AG09319 (cell line): ENCODE results near the gene GSS.

Experiments
- DNase-seq: peaks from one replicate; pipeline ENCODE4 v3.0.0-alpha.2; 2010; ENCODE audit warnings: low read depth; ENCODE audit errors: extremely low read depth
- CTCF ChIP-seq: IDR thresholded peaks from 2 replicates; pipeline ENCODE4 v1.5.1; 2011; ENCODE audit warnings: low read depth, mild to moderate bottlenecking, inconsistent platforms, low read length, moderate library complexity

GSS gene

GRCh38 chr20:34926581-34926980 is 29.0 kb downstream of the GSS start:
- TF ChIP-seq CTCF = no peak
- DNase-seq = no peak

GRCh38 chr20:34925981-34926380 is 29.6 kb downstream of the GSS start:
- DNase-seq = no peak
- TF ChIP-seq CTCF = no peak

DNA sequence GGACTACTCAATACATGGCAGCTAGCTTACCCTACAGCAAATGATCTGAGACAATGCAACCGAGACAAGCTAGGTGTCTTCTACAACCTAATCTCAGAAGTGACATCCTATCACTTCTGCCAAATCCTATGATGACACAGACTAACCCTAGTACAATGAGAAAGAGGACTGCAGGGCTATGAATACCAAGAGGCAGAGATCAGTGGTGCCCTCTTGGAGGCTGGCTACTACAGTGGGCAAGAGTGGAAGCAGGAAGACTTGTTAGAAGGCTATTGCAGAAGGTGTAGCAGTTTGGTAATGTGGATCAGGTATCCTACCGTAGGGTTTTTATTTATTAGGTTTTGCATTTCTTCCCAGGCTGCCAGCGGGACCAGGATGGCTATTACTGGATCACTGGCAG is 30.3 kb downstream of the GSS start:
- DNase-seq = no peak
- no peak for TF ChIP-seq CTCF

DNA sequence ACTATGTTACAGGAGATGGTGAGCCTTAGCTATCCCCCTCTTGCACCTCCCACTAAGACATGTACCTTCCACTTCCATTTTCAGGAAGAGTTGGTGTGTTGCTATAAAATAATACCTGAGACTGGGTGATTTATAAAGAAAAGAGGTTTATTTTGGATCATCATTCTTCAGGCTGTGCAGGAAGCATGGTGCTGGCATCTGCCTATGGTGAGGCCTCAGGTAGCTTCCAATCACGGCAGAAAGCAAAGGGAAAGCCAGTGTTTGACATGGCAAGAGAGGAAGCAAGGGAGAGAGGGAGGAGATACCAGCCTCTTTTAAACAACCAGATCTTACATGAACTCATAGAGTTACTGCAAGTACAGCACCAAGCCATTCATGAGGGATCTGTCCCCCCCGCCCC is 32.2 kb downstream of the GSS start:
- TF ChIP-seq CTCF = no peak
- no peak for DNase-seq

GRCh38 chr20:34922654-34923381 is 32.8 kb downstream of the GSS start:
- peak; percentile 52 for DNase-seq
- TF ChIP-seq CTCF = no peak

- TF ChIP-seq CTCF = no peak
Observed at GRCh38 chr20:34921436-34921835, 34.2 kb downstream of the GSS start.

DNA sequence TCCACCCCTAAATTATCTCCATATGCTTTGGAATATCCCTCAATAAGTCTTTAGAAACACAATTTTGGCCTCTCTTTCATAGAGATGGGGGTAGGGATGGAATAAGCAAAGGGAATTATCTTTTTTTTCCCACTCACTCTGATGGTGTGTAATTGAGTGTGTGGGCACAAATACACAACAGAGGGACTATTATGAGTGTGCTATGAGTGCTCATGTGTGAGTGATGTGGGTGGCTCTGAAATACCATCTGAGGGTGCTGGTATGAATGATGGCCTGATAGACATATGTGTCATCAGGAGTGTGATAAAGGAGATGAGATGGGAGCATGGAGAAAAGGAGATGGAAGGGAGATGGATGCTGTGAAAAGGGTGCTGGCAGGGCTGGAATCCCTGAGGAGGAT is 35.6 kb downstream of the GSS start:
- DNase-seq = no peak
- no peak for TF ChIP-seq CTCF

More at GRCh38 chr20:34921436-34921835, 34.2 kb downstream of the GSS start:
- DNase-seq = no peak
